Superior temporal gyrus (tissue), 1 donor: ENCODE results near the gene VWA1.
"Not testable (repeated sequence)": the region's sequence is repeated elsewhere in the genome, so short reads cannot be mapped to it uniquely, and the experiment has no call there.

Experiments
- DNase-seq: peaks from one replicate; pipeline ENCODE4 v3.0.0-alpha.2; 2016; ENCODE audit errors: extremely low spot score

VWA1 gene

DNA sequence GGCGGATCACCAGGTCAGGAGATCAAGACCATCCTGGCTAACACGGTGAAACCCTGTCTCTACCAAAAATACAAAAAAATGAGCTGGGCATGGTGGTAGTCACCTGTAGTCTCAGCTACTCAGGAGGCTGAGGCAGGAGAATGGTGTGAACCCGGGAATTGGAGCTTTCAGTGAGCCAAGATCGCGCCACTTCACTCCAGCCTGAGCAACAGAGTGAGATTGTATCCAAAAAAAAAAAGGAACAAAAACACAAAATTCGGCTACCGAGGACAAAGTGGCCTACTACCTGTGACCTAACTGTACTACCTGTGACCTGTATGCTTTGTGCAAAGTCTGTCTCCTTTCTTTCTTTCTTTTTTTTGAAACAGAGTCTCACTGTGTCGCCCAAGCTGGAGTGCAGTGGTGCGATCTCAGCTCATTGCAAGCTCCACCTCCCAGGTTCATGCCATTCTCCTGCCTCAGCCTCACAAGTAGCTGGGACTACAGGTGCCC lies 32.5 kb upstream of the VWA1 start:
- not testable (repeated sequence) for DNase-seq

GRCh38 chr1:1403653-1404052 lies 31.8 kb upstream of the VWA1 start:
- DNase-seq, result no peak

DNA sequence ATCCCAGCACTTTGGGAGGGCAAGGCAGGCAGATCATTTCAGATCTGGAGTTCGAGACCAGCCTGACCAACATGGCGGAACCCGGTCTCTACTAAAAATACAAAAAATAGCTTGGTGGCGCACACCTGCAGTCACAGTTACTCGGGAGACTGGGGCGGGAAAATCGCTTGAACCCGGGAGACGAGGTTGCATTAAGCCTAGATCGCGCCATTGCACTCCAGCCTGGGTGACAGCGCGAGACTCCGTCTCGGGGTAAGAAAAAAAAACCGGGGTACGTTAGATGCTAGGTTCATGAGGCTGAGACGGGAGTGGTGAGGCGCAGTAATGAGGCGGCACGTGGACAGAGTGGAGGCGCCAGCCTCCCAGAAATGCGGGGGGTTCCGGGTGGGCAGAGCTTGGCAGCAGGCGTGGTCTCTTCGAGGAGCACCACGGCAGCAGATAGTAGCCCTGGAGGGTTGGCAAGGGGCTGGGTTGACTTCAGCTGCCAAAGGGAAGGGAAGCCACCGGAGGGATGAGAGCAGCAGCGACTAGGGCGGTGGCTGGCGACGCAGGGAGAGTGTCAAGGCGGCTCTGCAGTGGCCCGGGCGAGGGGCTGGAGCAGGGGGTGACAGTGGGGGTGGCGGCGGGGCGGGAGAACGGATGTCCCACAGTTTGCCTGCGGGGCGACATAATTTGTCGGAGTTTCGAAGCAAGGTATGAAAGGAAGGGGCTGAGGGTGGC lies 29.2 kb upstream of the VWA1 start:
- DNase-seq, result no peak

DNA sequence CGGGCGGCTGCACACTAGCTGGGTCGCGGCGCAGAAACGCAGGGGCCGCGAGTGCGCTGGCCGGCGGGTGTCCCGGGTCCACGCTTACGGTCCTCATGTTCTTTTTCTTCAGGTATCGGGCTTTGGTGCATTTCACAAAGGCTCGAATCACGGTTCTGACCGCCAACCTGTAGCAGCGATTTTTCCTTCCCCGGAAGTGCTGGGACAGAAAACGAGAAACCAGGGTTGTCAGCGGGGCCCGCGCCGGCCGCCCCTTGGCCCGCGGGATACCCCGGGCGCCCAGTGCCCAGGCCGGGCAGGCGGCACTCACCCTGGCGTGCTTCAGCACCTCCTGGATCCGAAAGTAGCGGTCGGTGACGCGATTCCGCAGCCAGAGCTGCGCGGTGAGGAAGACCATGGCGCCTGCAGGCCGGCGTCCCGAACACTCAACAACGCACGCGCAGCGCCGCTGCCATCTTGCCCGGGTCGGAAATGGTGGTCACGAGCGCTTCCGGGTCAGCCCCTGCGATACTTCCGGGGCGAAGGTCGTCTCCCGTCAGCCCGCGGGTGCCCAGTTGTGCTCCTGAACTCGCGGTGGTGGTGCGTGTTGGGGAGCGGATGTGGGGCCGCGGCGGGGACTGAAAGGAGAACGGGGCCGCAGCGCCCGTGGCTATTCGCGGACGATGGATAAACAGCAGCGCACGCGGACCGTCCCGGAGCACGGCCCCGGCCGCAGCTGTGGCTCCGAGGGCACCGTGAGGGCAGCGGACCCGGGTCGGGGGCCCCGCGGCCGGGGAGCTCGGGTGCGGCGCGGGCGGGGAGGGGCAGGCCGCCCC lies 28.5 kb upstream of the VWA1 start, which contains the start of gene MRPL20:
TSS of gene MRPL20 (minus strand) at position 473 of the 815 bp plus-strand sequence. CDS start at position 397, 76 bp downstream.
- peak; percentile 96 for DNase-seq

- no peak for DNase-seq
Observed at GRCh38 chr1:1407636-1408318, 27.7 kb upstream of the VWA1 start.

GRCh38 chr1:1410238-1410637 lies 25.3 kb upstream of the VWA1 start:
- not testable (repeated sequence) for DNase-seq

GRCh38 chr1:1411626-1412025 lies 23.9 kb upstream of the VWA1 start:
- DNase-seq, result no peak

DNA sequence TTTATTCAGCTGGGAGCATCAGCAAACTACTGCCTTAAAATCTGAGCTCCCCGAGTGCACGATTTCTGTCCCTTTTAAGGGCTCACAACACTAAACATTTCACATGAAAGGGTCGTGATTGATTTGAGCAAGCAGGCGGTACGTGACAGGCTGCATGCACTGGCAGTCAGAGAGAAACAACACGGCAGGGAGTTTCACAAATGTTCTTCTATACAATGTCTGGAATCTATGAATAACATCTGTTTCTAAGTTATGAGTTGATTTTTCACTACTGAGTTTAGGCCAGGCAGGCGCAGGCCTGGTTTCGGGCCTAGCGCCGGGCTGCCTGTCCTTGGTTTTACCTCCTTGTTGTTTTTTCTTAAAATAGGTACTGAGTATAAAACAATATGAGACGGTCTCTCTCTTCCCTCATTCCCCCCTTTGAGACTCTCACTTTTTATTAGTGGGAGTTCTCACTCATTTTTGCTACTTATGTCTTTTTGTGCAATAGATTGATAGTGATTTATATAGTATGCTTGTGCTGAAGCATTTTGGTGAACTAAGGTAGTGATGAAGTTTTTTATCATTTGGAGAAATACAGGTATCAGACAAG lies 23.1 kb upstream of the VWA1 start:
- not testable (repeated sequence) for DNase-seq

GRCh38 chr1:1415751-1416150 lies 19.7 kb upstream of the VWA1 start:
- DNase-seq, result no peak

DNA sequence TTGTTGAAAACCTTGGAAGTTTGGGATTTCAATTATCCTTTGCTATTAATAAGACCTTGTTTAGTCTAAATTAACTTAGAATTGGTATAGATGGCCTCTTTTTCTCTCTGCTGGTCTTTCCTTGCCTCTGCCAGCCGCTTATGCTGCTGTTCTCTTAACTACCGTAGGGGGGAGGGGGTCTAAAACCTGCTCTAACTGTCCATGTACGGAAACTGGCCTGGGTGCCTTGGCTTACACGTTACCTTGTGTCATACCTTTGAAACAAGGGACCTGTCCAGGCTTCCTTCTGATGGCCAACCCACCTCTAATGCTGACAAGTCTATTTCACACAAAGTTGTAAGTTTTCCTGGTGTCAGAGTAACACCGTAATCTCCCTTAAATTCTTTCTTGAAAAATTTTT lies 18.1 kb upstream of the VWA1 start:
- DNase-seq, result not testable (repeated sequence)

GRCh38 chr1:1417825-1418463 lies 17.5 kb upstream of the VWA1 start:
- DNase-seq, result not testable (repeated sequence)

DNA sequence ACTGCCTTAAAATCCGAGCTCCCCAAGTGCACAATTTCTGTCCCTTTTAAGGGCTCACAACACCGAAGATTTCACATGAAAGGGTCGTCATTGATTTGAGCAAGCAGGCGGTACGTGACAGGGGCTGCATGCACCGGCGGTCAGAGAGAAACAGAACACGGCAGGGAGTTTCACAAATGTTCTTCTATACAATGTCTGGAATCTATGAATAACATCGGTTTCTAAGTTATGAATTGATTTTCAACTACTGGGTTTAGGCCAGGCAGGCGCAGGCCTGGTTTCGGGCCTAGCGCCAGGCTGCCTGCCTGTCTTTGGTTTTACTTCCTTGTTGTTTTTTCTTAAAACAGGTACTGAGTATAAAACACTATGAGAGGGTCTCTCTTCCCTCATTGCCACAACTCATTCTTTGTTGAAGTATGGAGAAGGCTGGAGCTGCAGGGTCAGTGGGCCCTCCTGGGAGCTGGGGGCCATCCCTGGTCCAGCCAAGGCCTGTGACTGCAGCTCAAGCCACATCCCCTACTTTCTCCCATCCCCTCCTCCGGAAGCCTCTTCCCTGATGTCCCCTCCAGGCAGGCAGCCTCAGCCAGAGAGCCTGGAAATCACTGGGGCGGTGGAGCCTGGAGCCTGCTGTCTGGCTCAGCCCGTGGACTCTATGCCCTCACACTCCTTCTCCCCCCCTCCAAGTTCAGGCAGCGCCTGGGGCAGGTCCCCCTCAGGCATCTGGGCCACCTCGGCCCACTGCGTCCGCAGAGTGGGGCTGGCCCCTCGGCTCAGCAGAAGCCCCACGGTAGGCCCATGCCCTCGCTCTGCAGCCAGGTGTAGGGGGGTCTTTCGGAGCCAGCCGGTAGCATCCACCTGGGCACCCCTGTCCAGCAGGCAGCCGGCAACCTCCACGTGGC lies 16.8 kb upstream of the VWA1 start:
- DNase-seq, result no peak

DNA sequence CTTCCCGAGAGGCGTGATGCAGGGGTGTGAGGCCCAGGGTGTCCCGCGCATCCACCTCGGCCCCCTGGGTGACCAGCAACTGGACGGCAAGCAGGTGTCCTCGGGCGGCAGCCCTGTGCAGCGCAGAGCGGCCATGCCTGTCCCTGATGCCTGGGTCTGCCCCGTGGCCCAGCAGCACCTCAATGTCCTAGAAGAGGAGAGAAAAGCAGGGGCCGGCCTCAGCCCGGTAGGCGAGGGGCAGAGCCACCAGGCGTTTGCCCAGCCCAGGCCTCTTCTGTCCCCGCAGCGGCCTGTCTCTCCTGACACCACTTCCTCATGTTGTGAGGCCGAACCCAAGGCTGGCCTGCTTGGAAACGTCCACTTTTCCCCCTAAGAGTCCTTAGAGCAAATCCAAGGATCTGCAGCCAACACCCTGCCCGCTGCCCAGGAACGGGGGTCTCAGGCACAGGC lies 16.1 kb upstream of the VWA1 start:
- DNase-seq, result no peak

- DNase-seq, result no peak
Observed at GRCh38 chr1:1419813-1420653, 15.5 kb upstream of the VWA1 start.

DNA sequence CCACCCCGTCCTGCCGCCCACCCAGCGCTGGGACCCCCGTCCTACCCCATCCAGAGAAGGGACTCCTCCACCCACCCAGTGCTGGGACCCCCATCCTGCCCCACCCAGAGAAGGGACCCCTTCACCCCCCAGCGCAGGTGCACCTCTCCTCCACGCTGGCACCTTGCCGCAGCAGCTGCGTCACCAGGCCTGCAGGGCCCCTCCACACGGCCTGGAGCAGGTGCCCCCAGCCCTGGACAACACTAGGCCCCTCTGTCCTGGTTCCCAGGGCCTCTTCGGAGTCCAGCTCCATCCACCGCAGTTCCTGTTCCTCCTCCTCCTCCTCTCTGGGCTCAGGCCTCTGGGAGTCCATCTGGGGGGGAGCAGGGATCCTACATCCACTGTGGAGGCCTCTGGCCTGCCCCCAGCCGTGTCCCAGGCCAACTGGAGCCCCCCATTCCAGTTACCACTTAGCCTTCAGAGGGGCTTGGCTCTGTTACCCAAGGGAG lies 14.8 kb upstream of the VWA1 start:
- DNase-seq, result no peak

GRCh38 chr1:1421147-1421906 lies 14.2 kb upstream of the VWA1 start, which contains the start of gene ANKRD65:
ANKRD65 (minus strand) TSS chr1:1421276; CDS start chr1:1421005, 271 bp downstream.
- peak; percentile 66 for DNase-seq

DNA sequence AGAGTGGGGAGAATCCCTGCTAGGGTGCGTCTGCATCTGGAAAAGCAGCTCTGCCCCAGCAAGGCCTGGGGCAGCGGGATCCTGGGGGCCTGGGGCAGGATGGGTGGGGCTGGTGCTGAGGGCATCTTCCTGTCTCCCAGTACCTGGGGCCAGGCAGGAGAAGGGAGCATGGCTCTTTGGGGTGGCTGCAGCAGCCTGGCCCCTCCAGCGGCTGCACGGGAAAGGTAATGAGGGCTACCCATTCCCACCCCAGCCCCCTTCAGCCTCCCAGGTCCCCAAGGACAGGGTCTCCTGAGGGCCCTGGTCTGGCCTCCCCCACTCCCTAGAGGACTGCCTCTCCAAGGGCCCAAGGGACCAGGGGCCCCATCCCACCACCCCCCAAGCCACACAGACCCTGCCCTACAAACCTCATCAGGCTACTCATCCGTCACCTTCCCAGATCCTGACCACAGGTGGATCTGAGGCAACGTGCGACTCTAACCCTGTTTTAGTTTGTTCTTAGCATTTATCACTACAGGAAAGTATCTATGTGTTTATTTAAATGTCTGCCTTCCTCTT lies 13.5 kb upstream of the VWA1 start:
- DNase-seq, result no peak
